HS-5 (cell line): Measurements from ENCODE around the gene RPL36A.

Source experiments
- DNase-seq: peaks from one replicate; pipeline ENCODE4 v3.0.0-alpha.2; 2012; ENCODE audit warnings: low read depth

RPL36A gene

GRCh38 chrX:101390664-101391525, at the start of gene RPL36A:
Gene RPL36A (plus strand): TSS chrX:101391011. CDS start chrX:101391044, 33 bp downstream.
- peak; percentile 60 for DNase-seq

- DNase-seq = no peak
Measured at GRCh38 chrX:101347859-101348451, 42.9 kb upstream of the RPL36A start.

- no peak for DNase-seq
Measured at GRCh38 chrX:101348452-101349192, 42.2 kb upstream of the RPL36A start, which contains the start of gene TIMM8A. Gene TIMM8A (minus strand): TSS chrX:101348742. CDS start chrX:101348664, 78 bp downstream.

- no peak for DNase-seq
Measured at GRCh38 chrX:101349193-101349562, 41.6 kb upstream of the RPL36A start.

- DNase-seq = no peak
Measured at GRCh38 chrX:101357166-101357795, 33.5 kb upstream of the RPL36A start.

- no peak for DNase-seq
Measured at GRCh38 chrX:101359966-101360365, 30.8 kb upstream of the RPL36A start.

- no peak for DNase-seq
Measured at GRCh38 chrX:101360390-101360789, 30.4 kb upstream of the RPL36A start.

GRCh38 chrX:101362116-101362515, 28.7 kb upstream of the RPL36A start:
- no peak for DNase-seq

GRCh38 chrX:101362757-101363156, 28.1 kb upstream of the RPL36A start:
- DNase-seq = no peak

GRCh38 chrX:101365301-101365795, 25.5 kb upstream of the RPL36A start:
- no peak for DNase-seq

GRCh38 chrX:101368800-101369199, 22.0 kb upstream of the RPL36A start:
- DNase-seq = no peak

GRCh38 chrX:101369687-101370086, 21.1 kb upstream of the RPL36A start:
- no peak for DNase-seq

- DNase-seq = no peak
Measured at GRCh38 chrX:101370888-101371504, 19.8 kb upstream of the RPL36A start.

GRCh38 chrX:101377547-101377946, 13.3 kb upstream of the RPL36A start:
- no peak for DNase-seq

GRCh38 chrX:101383679-101384205, 7.1 kb upstream of the RPL36A start:
- no peak for DNase-seq

GRCh38 chrX:101385026-101385684, 5.7 kb upstream of the RPL36A start:
- DNase-seq = no peak

GRCh38 chrX:101385795-101386541, 4.8 kb upstream of the RPL36A start, which contains the start of gene BTK:
Gene BTK (minus strand): TSS chrX:101386191. CDS start chrX:101375284, 10,907 bp downstream.
- no peak for DNase-seq

GRCh38 chrX:101386542-101386885, 4.3 kb upstream of the RPL36A start:
- no peak for DNase-seq

- no peak for DNase-seq
Measured at GRCh38 chrX:101388604-101389003, 2.2 kb upstream of the RPL36A start.

- no peak for DNase-seq
Measured at GRCh38 chrX:101391831-101392230, 1.0 kb downstream of the RPL36A start.
